ENCODE data around the gene ZNF783.

DNA sequence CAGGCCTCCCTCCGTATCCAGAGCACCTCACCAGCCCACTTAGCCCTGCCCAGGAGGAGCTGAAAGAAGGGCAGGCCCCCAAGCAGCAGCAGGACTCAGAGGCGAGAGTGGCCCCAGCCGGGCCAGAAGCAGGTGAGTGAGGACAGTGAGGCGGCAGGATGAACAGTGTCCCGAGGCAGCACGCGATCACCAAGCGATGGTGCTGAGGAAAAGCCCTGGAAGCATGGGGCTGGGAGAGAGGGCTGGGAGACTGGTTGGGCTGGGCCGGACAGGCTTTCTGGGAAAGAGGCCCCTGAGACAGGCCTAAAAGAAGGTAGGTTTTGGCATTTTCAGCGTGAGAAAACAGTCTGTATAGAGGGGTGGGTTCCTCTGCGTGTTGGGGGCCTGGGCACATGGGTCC is 16.4 kb downstream of the ZNF783 start:
- TF ChIP-seq, protein P1, sequence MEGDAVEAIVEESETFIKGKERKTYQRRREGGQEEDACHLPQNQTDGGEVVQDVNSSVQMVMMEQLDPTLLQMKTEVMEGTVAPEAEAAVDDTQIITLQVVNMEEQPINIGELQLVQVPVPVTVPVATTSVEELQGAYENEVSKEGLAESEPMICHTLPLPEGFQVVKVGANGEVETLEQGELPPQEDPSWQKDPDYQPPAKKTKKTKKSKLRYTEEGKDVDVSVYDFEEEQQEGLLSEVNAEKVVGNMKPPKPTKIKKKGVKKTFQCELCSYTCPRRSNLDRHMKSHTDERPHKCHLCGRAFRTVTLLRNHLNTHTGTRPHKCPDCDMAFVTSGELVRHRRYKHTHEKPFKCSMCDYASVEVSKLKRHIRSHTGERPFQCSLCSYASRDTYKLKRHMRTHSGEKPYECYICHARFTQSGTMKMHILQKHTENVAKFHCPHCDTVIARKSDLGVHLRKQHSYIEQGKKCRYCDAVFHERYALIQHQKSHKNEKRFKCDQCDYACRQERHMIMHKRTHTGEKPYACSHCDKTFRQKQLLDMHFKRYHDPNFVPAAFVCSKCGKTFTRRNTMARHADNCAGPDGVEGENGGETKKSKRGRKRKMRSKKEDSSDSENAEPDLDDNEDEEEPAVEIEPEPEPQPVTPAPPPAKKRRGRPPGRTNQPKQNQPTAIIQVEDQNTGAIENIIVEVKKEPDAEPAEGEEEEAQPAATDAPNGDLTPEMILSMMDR (optimal IDR thresholded peaks at IDR 0.05 in 1 of 3, IDR thresholded peaks at IDR 0.05 in 1 of 3, conservative IDR thresholded peaks at IDR 0.05 in 1 of 3; ENCODE audit: extremely low read depth in 1 of 3, insufficient read depth in 2 of 3, low read length in 3 of 3) = no peak
- TF ChIP-seq EZH2 (IDR thresholded peaks at IDR 0.05; ENCODE audit: low read length) = no peak
